GM19324 (cell line): ENCODE data around the gene SLC25A41.

Experiments used
- ATAC-seq: cut with Tn5 transposase; IDR thresholded peaks from one replicate; pipeline ENCODE4 v1.9.1; 2021; ENCODE audit warnings: mild to moderate bottlenecking, moderate library complexity; ENCODE audit not compliant: unreplicated experiment, low FRiP score

Gene SLC25A41

DNA sequence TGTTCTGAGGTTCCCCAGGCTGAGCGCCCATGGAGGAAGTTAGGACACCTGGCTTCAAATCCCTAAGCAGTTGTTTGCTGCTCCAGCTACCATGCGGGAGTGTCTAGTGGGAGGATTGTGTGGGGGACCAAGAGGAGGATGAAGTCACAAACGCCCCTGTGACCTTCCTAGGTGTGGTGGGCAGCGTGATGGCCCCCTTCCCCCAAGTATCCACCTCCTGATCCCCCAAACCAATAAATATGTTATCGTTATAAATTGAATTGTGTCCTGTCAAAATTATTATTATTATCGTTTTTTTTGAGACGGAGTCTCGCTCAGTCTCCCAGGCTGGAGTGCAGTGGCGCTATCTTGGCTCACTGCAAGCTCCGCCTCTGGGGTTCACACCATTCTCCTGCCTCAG lies at the start of gene SLC25A41:
SLC25A41 (minus strand) TSS at position 101 of the 400 bp plus-strand sequence; CDS start at position 31, 70 bp downstream.
- ATAC-seq = no peak

DNA sequence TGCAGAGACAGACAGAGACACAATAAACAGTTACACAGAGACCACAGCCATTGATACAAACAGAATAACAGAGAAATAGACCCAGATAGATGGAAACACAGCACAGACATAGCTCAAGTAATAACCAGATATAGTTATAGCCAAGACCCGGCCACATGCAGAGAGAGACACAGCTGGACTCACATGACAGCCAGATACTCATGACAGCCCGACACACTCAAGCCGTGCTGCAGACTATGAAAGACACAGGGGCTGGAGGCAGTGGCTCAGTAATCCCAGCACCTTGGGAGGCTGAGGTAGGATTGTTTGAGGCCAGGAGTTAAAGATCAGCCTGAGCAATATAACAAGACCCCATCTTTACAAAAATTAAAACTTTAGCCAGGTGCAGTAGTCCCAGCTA lies 49.7 kb upstream of the SLC25A41 start:
- ATAC-seq = no peak

DNA sequence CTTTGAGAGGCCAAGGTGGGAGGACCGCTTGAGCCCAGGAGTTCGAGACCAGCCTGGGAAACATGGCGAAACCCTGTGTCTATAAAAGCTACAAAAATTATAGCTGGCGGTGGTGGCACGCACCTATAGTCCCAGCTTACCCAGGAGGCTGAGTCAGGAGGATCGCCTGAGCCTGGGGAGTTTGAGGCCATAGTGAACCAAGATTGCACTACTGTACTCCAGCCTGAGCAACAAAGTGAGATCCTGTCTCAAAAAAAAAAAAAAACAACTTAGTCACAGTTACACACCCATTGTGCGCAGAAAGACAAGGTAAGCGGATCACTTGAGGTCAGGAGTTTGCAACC lies 48.8 kb upstream of the SLC25A41 start:
- no peak for ATAC-seq

DNA sequence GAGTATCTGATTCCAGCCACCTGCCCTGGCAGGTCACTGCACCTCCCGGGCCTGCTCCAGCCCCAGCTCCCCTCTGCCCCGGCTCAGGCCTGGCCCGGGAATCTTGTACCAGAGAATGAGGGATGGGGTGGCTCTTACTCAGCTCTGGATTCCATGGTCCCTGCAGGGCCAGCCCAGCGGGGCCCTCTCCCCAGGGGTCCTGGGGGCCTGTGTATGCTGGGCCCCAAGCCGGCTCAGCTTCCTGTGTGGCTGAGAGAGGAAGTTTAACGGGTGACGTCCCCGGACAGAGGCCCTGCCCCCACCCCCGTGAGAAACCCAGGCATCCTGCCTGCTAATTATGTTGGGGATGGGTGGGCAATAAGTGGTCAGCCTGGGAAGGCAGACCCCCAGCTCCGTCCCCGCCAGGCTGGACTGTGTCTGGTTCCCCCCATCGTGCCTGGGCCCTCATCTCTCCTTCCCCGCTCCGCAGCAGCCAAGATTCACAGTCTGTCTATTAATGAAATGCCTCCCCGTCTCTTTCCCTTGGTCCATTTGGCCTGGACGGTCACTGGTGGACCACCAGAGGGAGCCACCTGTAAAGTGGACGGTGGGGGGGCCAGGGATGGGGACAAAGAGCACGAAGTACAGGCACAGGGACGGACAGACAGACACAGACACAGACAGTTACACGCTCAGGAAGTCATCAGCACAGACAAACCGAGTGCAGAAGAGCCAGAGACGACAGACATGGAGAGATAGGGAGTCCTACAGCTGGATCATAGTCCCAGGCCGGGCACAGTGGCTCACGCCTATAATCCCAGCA lies 48.2 kb upstream of the SLC25A41 start, which contains the start of gene DENND1C:
DENND1C (minus strand) TSS at position 247 of the 802 bp plus-strand sequence; CDS start at position 155, 92 bp downstream.
- no peak for ATAC-seq

DNA sequence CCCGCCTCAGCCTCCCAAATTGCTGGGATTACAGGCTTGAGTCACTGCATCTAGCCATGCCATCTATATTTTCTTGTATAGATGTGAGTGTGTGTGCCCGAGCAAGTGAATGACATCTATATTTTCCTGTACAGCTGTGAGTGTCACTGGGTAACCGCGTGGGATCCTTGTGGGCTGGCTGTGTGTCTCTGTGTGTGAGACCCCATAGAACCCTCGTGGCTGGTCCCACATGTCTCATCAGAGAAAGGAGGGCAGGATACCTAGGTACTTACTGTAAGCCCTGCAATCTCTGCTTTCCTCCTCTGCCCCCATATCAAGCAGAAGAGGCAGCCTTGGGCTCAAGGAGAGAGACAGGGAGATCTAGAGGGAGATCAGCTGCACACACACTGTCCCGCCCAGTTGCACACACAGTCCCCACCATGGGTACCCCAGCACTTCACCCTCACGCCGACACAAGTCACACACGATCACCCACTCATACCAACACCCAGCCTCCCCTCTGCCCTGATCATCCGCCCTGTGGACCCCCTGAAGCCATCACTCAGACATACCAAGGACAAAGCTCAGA lies 47.4 kb upstream of the SLC25A41 start:
- no peak for ATAC-seq

DNA sequence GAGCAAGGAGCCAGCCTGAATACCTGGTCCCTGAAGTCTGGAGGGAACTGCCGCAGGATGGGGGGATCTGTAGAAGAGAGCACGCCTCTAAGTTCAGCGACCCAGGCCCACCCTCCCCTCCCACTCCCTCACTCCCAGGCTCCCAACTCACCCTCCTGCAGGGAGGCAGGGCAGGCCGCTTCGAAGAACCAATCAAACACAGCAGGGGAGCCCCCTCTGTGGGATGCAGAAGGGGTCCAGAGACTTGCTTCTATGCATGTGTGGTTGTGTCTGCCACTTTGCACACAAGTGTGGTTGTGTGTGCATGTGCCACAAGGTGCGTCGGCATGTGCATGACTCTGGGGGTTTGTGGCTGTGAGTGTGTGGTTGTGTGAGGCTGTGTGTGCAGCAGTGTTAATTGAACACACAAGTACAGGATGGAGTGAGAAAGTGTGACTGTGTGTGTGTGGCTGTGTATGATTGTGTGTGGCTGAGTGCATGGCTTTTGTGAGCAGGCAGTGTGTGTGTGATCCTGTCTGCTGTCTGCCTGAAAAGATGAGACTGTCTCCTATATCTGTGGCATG lies 46.4 kb upstream of the SLC25A41 start:
- ATAC-seq = no peak

DNA sequence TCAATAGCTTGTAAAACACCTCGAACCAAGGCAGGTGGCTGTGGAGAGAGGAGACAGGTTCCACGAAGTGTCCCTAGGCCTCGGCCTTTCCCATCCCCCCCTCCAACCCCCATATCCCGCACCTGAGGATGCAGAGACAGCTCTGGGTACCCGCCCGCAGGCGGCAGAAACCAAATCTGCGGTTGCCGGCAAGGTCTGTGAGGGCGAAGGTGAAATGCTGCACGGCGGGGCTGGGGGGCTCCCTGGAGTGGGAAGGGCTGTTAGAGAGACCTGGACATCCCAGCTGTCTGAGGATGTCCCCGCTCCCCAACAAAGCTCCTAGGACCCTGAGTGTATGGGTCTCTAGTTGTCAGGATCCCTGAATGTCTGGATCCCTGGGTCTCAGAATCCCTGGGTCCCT lies 45.3 kb upstream of the SLC25A41 start:
- no peak for ATAC-seq

DNA sequence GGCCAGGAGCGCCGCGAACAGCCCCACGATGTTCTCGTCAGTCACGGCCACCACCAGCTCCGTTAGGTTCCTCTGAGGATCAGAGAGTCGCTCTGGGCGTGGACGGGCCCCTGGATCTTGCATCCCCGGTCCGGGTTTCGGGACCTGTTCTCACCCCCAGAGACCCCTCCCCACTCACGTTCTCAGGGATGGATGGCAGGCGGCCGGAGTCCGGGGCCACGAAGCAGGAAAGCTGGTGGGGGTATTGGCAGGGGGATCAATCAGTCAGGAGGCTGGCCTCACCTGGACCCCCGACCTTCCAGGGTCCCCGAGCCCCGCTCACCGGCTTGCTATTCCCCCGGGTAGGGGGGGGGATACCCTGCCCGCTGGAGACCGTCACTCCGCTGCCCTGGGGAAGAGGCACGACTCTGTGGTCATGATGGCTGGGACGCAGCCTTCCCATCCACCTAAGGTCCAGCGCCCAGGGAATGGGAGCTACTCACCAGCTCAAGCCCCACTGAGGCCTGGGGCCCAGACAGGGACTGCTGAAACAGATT lies 43.4 kb upstream of the SLC25A41 start:
- ATAC-seq = no peak

DNA sequence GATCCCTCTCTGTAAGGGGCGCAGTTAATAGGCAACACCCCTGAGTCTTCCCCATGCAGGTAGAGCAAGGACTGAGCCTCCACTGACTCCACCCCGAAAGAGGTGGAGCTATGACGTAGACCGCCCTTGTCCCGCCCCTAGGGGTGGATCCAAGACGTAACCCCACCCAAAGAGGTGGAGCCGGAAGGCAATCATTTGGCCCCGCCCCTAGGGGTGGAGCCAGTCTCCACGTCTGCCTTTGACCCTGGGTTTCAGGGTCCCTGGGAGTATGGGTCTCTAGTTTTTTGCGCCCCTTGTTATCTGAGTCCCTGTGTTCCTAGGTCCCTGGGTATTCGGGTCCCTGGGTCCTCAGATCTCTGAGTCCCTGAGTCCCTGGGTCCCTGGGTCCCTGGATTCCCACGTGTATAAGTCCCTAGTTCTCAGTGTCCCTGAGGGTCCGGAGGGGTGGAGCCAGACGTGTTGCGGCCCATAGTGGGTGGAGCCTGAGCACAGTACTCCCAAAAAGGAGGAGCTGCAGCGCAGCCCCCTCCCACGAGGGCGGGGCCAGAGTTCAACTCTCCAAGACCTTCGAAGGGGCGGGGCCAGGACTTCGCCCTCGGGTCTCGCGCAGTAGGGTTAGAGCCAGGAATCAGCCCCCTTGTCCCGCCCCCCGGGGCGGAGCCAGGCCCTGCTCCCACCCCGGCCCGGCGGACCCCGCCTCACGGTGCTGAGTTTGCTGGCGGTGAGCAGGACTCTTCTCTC lies 42.8 kb upstream of the SLC25A41 start:
- no peak for ATAC-seq

DNA sequence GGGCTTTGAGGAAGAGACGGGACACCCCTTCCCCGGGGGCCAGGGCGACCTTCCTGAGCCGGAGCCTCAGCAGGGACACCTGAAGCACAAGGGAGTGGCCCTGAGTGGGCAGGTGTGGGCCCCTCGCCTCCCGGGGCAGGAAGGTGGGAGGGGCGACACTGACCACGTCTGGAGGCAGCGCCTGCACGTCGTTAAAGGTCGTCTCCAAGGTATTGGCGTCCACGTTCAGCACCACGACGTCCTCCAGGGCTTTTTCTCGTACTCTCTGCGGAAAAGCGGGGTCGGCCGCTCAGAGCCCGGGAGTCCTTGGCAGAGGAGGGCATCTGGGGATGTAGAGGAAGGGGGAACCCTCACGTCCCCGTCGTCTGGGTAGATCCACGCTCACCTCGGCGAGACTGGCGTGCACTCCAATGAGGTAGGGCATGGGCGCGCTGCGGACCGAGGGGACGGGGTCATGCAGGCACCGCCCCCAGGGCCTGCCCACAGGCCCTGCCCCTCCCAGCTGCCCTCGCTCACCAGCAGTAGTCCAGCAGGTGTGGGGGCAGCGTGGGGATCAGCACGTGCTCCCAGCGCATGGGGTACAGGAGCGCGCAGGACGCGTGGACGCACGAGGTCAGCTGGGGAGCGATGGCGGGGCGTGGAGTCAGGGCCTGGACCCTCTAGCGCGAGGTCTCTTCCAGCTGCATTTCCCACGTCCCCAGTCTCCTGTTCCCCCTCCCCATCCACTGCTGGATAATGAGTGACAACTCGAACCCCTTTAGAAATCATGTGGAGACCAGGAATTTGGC lies 42.0 kb upstream of the SLC25A41 start:
- ATAC-seq = no peak

DNA sequence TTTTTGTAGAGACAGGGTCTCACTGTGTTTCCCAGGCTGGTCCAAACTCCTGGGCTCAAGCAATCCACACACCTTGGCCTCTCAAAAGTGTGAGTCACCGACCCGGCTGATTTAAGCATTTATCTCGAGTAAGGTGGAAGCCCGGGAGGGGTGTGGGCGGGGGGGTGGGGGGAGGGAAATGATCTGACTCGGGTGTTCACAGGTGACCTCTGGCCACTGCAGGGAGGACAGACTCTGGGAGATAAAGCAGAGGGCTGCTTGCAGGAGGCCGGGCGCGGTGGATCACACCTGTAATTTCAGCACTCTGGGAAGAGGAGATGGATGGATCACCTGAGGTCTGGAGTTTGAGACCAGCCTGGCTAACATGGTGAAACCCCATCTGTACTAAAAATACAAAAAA lies 40.1 kb upstream of the SLC25A41 start:
- ATAC-seq = no peak

DNA sequence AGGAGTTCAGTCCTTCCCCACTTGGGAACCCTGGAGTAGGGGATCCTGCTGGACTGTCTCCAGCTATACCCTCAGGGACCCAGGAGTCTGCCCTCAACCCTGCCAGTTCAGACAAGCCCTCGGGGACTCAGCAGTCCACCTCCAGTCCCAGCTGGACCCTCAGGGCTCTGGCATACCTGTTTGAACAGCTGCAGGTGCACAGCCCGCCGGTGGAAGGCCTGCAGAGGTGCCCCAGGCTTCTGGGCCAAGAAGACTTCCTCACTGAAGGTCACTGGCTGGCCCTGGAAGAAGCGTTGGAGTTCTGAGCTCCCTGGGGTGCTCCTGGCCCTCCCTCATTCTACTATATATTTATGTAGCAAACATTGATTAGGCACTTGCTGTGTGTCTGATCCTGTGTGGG lies 39.1 kb upstream of the SLC25A41 start:
- ATAC-seq = no peak

DNA sequence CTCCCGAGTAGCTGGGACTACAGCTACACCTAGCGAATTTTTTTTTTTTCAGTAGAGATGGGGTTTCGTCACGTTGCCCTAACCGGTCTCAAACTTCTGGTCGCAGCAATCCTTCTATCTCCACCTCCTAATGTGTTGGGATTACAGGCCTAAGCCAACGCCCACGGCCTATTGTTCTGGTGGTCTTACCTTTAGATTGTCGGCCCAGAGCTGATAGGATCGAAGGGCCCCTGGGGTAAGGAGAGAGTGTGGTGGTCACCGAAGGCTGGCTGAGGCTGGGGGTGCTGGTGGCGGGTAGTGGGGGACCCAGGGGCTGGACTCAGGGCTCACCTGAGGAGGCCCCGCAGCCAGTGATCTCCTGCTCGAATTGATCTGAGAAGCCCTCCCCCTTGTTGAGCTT lies 37.5 kb upstream of the SLC25A41 start:
- no peak for ATAC-seq

DNA sequence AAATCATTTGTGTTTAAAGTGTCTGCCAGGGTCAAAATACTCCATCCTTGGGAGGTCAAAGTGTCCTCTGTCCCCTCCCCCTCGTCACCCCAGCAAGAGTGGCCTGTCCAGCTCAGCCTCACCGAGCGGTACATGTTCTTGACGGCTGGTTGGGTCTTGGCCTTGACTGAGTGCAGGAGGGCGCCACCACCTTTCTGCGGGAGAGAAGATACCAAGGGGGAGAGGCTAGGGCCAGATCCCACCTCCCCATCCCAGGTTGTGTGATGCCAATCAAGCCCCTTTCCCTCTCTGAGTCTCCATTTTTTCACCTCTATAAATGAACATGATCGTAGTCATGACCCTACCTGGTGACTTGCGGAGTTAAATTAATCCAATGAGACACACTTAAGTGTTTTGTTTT lies 36.6 kb upstream of the SLC25A41 start:
- no peak for ATAC-seq

DNA sequence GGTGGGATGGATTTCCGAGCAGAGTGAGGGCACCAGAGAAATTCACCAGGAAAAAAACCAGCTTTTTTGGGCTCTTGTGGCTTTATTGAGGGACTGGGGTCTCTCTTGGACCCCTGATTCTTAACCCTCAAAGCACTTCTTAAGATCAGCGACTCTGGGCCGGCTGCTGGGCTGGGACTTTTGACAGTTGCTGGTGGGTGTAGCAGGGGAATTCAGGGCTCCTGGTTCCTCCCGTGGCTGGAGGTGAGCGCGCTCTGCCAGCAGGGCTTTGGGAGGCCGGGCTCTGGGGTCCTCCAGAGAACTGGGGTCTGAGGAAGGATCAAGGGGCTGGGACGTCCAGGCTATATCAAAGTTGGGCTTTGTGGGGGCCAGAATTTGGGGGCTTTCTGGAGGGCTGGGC lies 33.8 kb upstream of the SLC25A41 start:
- ATAC-seq = no peak

DNA sequence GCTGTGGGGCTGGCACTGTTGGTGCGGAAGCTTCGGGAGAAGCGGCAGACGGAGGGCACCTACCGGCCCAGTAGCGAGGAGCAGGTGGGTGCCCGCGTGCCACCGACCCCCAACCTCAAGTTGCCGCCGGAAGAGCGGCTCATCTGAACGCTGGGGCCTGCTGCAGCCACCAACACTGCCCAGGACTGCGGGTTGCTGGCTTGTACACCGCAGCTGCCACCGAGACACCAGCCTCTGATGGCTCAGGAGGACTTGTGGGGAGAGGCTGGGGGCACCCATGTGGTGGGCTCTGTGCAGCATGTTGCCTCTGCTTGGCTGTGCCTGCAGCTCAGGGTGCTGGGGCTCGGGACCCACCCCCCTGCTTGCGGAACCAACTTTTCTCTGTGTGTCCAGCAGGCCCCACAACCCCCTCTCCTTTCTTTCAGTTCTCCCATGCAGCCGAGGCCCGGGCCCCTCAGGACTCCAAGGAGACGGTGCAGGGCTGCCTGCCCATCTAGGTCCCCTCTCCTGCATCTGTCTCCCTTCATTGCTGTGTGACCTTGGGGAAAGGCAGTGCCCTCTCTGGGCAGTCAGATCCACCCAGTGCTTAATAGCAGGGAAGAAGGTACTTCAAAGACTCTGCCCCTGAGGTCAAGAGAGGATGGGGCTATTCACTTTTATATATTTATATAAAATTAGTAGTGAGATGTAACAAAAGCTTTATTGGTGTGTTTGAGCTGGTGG lies 33.1 kb upstream of the SLC25A41 start:
- ATAC-seq = no peak

DNA sequence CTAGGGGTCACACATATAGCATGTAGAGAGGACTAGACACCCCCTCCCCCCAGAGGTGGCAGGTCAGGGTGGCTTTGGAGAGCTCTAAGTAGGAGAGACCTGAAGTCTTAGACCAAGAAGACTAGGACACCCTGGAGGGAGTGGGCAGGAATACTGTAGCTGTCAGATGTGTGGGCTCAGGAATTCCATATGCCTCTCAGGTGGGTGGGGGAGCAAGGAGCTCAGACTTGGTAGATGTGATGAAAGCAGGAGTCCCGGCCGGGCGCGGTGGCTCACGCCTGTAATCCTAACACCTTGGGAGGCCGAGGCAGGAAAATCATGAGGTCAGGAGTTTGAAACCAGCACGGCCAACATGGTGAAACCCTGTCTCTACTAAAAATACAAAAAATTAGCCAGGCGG lies 32.1 kb upstream of the SLC25A41 start:
- ATAC-seq = no peak

DNA sequence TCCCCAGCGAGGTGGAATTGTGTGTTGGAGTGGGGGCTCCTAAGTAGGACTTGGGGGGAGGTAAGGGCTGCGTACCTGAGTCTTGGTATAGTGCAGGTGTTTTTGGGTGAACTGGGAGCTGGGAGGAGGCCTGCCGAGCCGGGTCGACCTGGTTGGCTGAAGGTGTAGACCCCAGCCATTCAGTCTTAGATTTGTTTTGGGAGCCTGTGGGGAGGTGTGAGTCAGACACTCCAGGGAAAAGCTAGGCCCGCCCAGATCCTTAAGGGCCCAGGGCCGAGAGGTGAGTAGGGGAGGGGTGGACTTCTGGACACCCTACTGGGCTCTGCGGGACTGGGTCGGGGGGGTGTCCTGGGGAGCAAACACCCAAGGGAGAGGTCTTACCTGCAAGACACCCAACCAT lies 31.4 kb upstream of the SLC25A41 start:
- no peak for ATAC-seq

DNA sequence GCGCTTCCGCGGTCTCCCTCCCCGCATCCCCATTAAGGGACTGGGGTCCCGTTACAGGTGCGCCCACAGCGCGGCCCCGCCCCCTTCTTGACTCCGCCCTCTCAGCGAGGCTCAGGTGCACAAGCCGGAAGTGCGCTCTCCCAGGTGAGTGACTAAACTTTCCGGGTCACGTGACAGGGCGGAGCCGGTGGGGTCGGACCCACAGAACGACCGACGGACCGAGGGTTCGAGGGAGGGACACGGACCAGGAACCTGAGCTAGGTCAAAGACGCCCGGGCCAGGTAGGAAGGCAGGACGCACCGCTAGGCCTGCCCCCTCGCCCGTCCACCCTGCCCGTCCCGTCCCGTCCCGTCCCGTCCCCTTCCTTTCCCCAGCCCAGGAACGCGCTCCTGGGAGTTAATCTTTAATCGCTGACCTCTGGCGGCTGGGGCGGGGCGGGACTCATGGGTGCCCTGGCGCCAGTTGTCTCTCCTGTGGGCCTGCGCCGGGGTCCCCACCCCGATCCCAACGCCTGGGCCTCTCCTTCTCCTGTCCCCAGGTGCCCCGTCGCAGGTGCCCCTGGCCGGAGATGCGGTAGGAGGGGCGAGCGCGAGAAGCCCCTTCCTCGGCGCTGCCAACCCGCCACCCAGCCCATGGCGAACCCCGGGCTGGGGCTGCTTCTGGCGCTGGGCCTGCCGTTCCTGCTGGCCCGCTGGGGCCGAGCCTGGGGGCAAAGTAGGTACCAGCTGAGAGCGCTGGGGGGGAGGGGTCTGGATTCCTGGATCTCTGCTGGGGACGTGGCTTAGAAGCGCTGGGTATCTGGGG lies 30.7 kb upstream of the SLC25A41 start, which contains the start of gene CRB3:
CRB3 (plus strand) TSS at position 202 of the 804 bp plus-strand sequence; CDS start at position 633, 431 bp downstream.
- ATAC-seq = no peak
